ENCODE results near the gene ALKBH8.
"Not testable (repeated sequence)": the region's sequence is repeated elsewhere in the genome, so short reads cannot be mapped to it uniquely, and the experiment has no call there.

The ALKBH8 gene

GRCh38 chr11:107576497-107577345 is 11.2 kb upstream of the ALKBH8 start:
- peak; percentile 69 for DNase-seq

- DNase-seq, result no peak
These were observed 7.9 kb upstream of the ALKBH8 start for GRCh38 chr11:107573438-107573837.

- DNase-seq, result no peak
These were observed 4.5 kb upstream of the ALKBH8 start for GRCh38 chr11:107570015-107570414.

- DNase-seq, result no peak
These were observed 2.3 kb upstream of the ALKBH8 start for GRCh38 chr11:107567739-107568335.

- DNase-seq, result no peak
These were observed 1.0 kb upstream of the ALKBH8 start for GRCh38 chr11:107566569-107566968.

GRCh38 chr11:107565955-107566501 is 493 bp upstream of the ALKBH8 start:
- DNase-seq, result not testable (repeated sequence)

- DNase-seq, result no peak
These were observed 687 bp downstream of the ALKBH8 start for GRCh38 chr11:107564877-107565218.

- peak; percentile 27 for DNase-seq
These were observed 1.8 kb downstream of the ALKBH8 start for GRCh38 chr11:107563702-107564101.

- peak; percentile 15 for DNase-seq
These were observed 2.8 kb downstream of the ALKBH8 start for GRCh38 chr11:107562647-107563208.

GRCh38 chr11:107561688-107562087 is 3.8 kb downstream of the ALKBH8 start:
- DNase-seq, result no peak

GRCh38 chr11:107550304-107550703 is 15.2 kb downstream of the ALKBH8 start:
- no peak for DNase-seq

- no peak for DNase-seq
These were observed 15.6 kb downstream of the ALKBH8 start for GRCh38 chr11:107549954-107550285.

- peak; percentile 47 for DNase-seq
These were observed 16.1 kb downstream of the ALKBH8 start for GRCh38 chr11:107549253-107549953.

GRCh38 chr11:107547961-107548360 is 17.6 kb downstream of the ALKBH8 start:
- no peak for DNase-seq

- no peak for DNase-seq
These were observed 20.4 kb downstream of the ALKBH8 start for GRCh38 chr11:107545101-107545514.

- no peak for DNase-seq
These were observed 26.7 kb downstream of the ALKBH8 start for GRCh38 chr11:107538821-107539220.

- no peak for DNase-seq
These were observed 27.3 kb downstream of the ALKBH8 start for GRCh38 chr11:107538239-107538638.

GRCh38 chr11:107537155-107537554 is 28.4 kb downstream of the ALKBH8 start:
- DNase-seq, result not testable (repeated sequence)

- no peak for DNase-seq
These were observed 39.3 kb downstream of the ALKBH8 start for GRCh38 chr11:107526197-107526596.

- DNase-seq, result no peak
These were observed 56.7 kb downstream of the ALKBH8 start for GRCh38 chr11:107508858-107509244.

- no peak for DNase-seq
These were observed 57.2 kb downstream of the ALKBH8 start for GRCh38 chr11:107508201-107508857.

- DNase-seq, result no peak
These were observed 59.8 kb downstream of the ALKBH8 start for GRCh38 chr11:107505647-107506225.

Data from stimulated activated CD4-positive, alpha-beta T cell treated with anti-CD3 and anti-CD28 coated beads, Interleukin-4, amount 100 ng/mL, for 24 hours (primary cell).